Panc1 (cell line): ENCODE measurements around the gene TSPAN15. TPM values are rescaled to one million over a fixed set of nuclear protein-coding genes. Genes with fewer than 3 reads are reported as not detected.

Experiments used
- ATAC-seq: fragments of 200-7000 bp; cut with Tn5 transposase; 2 replicates; pipeline ENCODE4 v1.9.1; 2020; ENCODE audit warnings: mild to moderate bottlenecking, moderate library complexity
- BruUV-seq: library from RNA; stranded (reverse); fragments of 400-500 nt; replicated peaks from 2 replicates; lab custom pipeline; 2021; lab: Mats Ljungman, UMichigan
- CTCF ChIA-PET: fragments of 300-600 bp; sonication (Branson Sonifier 250); formaldehyde crosslinking; loops from one replicate; lab custom pipeline; 2022; ENCODE audit warnings: antibody characterized with exemption; lab: Charles Lee
- POLR2A ChIA-PET: fragments of 300-600 bp; sonication (Branson Sonifier 250); formaldehyde crosslinking; loops from one replicate; lab custom pipeline; 2022; ENCODE audit warnings: antibody characterized with exemption; lab: Charles Lee
- DNase-seq: peaks from one replicate; pipeline ENCODE4 v3.0.0-alpha.2; 2010; ENCODE audit warnings: low read depth, low spot score
- H3K27ac ChIP-seq: 2 replicates; pipeline ENCODE4 v1.5.1; 2011; ENCODE audit warnings: mild to moderate bottlenecking, low read length, inconsistent platforms
- H3K27me3 ChIP-seq: fragments of 200-500 bp; sonication (Bioruptor generic); 2 replicates; pipeline ENCODE4 v1.6.0; 2014; ENCODE audit warnings: low read length, inconsistent platforms; ENCODE audit not compliant: control insufficient read depth, insufficient read depth
- H3K36me3 ChIP-seq: fragments of 200-500 bp; sonication (Bioruptor generic); 2 replicates; pipeline ENCODE4 v1.5.1; 2014; ENCODE audit warnings: inconsistent platforms, mild to moderate bottlenecking, low read length, moderate library complexity; ENCODE audit not compliant: control insufficient read depth, insufficient read depth
- H3K4me1 ChIP-seq: 2 replicates; pipeline ENCODE4 v1.5.1; 2011; ENCODE audit warnings: inconsistent platforms, mild to moderate bottlenecking, low read length, moderate library complexity; ENCODE audit not compliant: control insufficient read depth, insufficient read depth
- H3K4me3 ChIP-seq, 2 experiments: 2 replicates each; pipeline ENCODE4 v1.5.1; 2011 to 2012; ENCODE audit warnings: low read depth in 2 of 2, low read length in 2 of 2, mild to moderate bottlenecking in 2 of 2, inconsistent platforms in 1 of 2, moderate library complexity in 1 of 2
- H3K9me3 ChIP-seq: fragments of 200-500 bp; sonication (Bioruptor generic); 2 replicates; pipeline ENCODE4 v1.5.1; 2014; ENCODE audit warnings: low read depth, mild to moderate bottlenecking, inconsistent platforms, low read length, moderate library complexity; ENCODE audit not compliant: control insufficient read depth, insufficient read depth
- POLR2AphosphoS5 ChIP-seq: IDR thresholded peaks from 2 replicates; pipeline ENCODE4 v1.6.1; 2012; ENCODE audit warnings: mild to moderate bottlenecking, low read depth, low read length, moderate library complexity
- SIN3A ChIP-seq: IDR thresholded peaks from 2 replicates; pipeline ENCODE4 v1.6.1; 2012; ENCODE audit warnings: low read depth, mild to moderate bottlenecking, low read length, moderate library complexity, borderline replicate concordance; ENCODE audit not compliant: insufficient read depth
- TCF7L2 ChIP-seq: IDR thresholded peaks from 2 replicates; pipeline ENCODE4 v1.6.1; 2011; ENCODE audit warnings: mild to moderate bottlenecking, low read depth, low read length, inconsistent platforms
- in situ Hi-C: cut with HindIII; loops from 2 replicates; pipeline ENCODE4 v1.10.0; 2016; ENCODE audit warnings: low sequenced_read_pairs, low pct_unique_long_range_greater_than_20kb
- intact Hi-C: fragments of 100-400 bp; cut with micrococcal nuclease; formaldehyde crosslinking; loops from one replicate; pipeline ENCODE4 v1.10.0; 2022; ENCODE audit not compliant: unreplicated experiment
- total RNA-seq: library from RNA; stranded (reverse); gene quantifications from one replicate; pipeline ENCODE4 v1.2.1, GENCODE V29; 2021; ENCODE audit not compliant: unreplicated experiment
- TF ChIP-seq, protein P1 (sequence below): fragments of 450-650 bp; IDR thresholded peaks from 2 replicates; pipeline ENCODE4 v1.5.1; 2017; ENCODE audit warnings: mild to moderate bottlenecking
- TF ChIP-seq, protein P2 (sequence below), 2 experiments: IDR thresholded peaks; 2 replicates each; pipeline ENCODE4 v1.6.1; 2011 to 2012; ENCODE audit warnings: low read depth in 2 of 2, control low read depth in 1 of 2, low read length in 1 of 2, mild to moderate bottlenecking in 1 of 2, moderate library complexity in 1 of 2; ENCODE audit not compliant: insufficient read depth in 1 of 2

TSPAN15 gene
- total RNA-seq, 1 experiment from 2014 or later: 199 TPM

DNA sequence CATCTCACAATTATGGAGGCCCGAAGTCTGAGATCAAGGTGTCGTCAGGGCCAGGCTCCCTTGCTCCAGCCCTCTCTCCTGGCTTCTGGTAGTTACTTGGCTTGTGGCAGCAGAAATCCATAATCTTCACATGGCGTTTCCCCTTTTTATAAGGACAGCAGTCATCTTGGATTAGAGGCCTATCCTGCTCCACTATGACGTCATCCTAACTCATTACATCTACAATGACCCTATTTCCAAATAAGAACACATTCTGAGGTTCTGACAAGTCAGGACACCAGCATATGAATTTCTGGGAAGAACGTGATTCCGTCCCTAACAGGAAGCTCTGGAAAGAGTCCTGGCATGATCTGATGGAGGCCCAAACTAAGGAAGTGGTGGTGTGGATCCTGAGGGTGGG is 86.2 kb downstream of the TSPAN15 start:
- DNase-seq (no peak), ATAC-seq (no peak)
- Histone ChIP-seq H3K4me3 (no peak overlapping the region), H3K4me1 (no peaks in the 10 kb centered on the region), H3K9me3 (no peaks in the 10 kb centered on the region), H3K36me3 (no peaks in the 10 kb centered on the region), H3K27me3 (no peaks in the 10 kb centered on the region), H3K27ac (no peak overlapping the region)
- in situ Hi-C loops (no loop called here), intact Hi-C loops (no loop called here)
- ChIA-PET POLR2A (no interaction called here), CTCF (no interaction called here)
- TF ChIP-seq, protein P1, sequence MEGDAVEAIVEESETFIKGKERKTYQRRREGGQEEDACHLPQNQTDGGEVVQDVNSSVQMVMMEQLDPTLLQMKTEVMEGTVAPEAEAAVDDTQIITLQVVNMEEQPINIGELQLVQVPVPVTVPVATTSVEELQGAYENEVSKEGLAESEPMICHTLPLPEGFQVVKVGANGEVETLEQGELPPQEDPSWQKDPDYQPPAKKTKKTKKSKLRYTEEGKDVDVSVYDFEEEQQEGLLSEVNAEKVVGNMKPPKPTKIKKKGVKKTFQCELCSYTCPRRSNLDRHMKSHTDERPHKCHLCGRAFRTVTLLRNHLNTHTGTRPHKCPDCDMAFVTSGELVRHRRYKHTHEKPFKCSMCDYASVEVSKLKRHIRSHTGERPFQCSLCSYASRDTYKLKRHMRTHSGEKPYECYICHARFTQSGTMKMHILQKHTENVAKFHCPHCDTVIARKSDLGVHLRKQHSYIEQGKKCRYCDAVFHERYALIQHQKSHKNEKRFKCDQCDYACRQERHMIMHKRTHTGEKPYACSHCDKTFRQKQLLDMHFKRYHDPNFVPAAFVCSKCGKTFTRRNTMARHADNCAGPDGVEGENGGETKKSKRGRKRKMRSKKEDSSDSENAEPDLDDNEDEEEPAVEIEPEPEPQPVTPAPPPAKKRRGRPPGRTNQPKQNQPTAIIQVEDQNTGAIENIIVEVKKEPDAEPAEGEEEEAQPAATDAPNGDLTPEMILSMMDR: no peak
- BruUV-seq: no TSS peak

DNA sequence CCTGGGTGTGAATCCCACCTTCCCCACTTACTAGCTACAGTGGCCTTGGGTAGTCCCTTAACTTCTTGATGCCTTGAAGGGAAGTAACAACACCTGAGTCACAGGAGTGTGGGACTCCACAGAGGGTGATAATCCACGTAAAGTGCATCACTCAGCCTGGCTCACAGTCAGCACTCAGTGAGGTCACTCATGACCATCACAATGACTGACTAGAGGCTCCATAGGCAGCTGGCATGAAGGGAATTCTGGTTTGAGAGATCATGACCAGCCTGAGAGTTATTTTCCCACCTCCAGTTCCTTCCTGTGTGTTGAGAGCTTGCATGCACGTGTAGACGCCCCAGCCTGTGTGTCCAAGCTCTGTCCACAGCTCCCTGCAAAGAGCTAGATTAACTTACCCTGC is 87.2 kb downstream of the TSPAN15 start:
- in situ Hi-C loops (no loop called here), intact Hi-C loops (no loop called here)
- DNase-seq (no peak), ATAC-seq (peak; percentile 25; the same call in 1 of the 2 replicates)
- BruUV-seq: no TSS peak
- Histone ChIP-seq H3K27ac (no peak overlapping the region), H3K4me3 (no peak overlapping the region), H3K9me3 (no peaks in the 10 kb centered on the region), H3K27me3 (no peaks in the 10 kb centered on the region), H3K4me1 (no peaks in the 10 kb centered on the region), H3K36me3 (no peaks in the 10 kb centered on the region)
- ChIA-PET CTCF (no interaction called here), POLR2A (no interaction called here)
- TF ChIP-seq SIN3A (no peak), POLR2AphosphoS5 (no peak), TCF7L2 (no peak)
- TF ChIP-seq, protein P1: no peak
- TF ChIP-seq, protein P2, sequence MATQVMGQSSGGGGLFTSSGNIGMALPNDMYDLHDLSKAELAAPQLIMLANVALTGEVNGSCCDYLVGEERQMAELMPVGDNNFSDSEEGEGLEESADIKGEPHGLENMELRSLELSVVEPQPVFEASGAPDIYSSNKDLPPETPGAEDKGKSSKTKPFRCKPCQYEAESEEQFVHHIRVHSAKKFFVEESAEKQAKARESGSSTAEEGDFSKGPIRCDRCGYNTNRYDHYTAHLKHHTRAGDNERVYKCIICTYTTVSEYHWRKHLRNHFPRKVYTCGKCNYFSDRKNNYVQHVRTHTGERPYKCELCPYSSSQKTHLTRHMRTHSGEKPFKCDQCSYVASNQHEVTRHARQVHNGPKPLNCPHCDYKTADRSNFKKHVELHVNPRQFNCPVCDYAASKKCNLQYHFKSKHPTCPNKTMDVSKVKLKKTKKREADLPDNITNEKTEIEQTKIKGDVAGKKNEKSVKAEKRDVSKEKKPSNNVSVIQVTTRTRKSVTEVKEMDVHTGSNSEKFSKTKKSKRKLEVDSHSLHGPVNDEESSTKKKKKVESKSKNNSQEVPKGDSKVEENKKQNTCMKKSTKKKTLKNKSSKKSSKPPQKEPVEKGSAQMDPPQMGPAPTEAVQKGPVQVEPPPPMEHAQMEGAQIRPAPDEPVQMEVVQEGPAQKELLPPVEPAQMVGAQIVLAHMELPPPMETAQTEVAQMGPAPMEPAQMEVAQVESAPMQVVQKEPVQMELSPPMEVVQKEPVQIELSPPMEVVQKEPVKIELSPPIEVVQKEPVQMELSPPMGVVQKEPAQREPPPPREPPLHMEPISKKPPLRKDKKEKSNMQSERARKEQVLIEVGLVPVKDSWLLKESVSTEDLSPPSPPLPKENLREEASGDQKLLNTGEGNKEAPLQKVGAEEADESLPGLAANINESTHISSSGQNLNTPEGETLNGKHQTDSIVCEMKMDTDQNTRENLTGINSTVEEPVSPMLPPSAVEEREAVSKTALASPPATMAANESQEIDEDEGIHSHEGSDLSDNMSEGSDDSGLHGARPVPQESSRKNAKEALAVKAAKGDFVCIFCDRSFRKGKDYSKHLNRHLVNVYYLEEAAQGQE (IDR thresholded peaks at IDR 0.05; ENCODE audit: insufficient read depth in 1 of 2, low read depth in 2 of 2, low read length in 1 of 2): no peak

DNA sequence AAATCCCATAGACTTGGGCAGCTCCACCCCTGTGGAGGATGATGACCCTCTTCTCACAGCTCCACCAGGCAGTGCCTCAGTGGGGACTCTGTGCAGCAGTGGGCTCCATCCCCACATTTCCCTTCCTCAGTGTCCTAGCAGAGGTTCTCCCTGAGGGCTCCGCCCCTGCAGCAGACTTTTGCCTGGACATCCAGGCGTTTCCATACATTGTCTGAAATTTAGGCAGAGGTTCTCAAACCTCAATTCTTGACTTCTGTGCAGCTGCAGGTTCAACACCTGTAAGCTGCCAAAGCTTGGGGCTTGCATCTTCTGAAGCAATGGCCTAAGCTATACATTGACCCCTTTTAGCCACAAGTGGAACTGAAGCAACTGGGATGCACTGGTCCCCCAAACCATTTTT is 90.2 kb downstream of the TSPAN15 start:
- Histone ChIP-seq H3K4me3 (no peak overlapping the region), H3K27me3 (no peaks in the 10 kb centered on the region), H3K4me1 (no peaks in the 10 kb centered on the region), H3K36me3 (no peaks in the 10 kb centered on the region), H3K9me3 (no peaks in the 10 kb centered on the region), H3K27ac (no peak overlapping the region)
- CTCF ChIA-PET: no interaction called here
- no peak for ATAC-seq
- DNase-seq: no peak
- BruUV-seq: no TSS peak
- POLR2A ChIA-PET: no interaction called here
- TF ChIP-seq SIN3A (no peak), TCF7L2 (no peak), POLR2AphosphoS5 (no peak)
- TF ChIP-seq, protein P2 (IDR thresholded peaks at IDR 0.05; ENCODE audit: insufficient read depth in 1 of 2, low read depth in 2 of 2, low read length in 1 of 2): no peak
- TF ChIP-seq, protein P1: no peak
- in situ Hi-C loops (no loop called here), intact Hi-C loops (no loop called here)
